Measurements from ENCODE around the gene IGIP.

Gene IGIP

DNA sequence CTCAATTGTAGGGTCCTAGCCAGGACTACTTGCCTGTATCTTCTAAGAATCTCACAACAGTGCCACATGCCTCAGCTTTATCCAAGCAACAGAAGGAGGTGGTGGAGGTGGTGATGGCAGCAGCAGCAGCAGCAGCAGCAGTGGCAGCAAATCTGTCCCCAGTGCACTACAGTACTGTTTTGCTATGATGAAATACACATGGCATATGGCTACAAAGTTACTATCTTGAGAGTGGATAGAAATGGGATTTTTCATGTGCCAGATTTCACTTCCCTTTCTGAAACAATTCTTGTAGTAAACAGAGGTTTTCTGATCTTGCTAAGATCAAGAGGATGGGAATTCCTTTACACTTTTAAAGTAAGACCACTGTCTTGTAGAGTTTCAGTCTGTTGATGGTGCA lies 41.2 kb downstream of the IGIP start:
- no peak for DNase-seq

DNA sequence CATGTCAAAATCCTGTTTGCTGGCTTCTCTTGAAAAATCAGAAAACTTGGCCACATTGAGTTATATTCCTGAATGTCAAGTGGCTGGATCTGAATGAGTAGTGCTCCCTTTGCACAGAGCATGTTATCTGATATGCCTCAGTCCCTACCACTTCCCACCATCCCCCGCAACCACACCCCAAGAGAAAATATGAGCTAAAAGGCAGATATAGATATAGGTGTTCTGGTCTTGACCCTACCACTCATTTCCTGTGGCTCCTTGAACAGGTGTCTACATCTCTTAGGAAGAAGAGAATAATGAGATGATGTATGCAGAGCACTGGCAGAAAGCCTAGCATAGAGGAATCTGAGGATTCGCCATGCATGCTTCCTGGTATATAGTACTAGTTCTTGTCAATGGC lies 42.6 kb downstream of the IGIP start:
- DNase-seq: no peak

DNA sequence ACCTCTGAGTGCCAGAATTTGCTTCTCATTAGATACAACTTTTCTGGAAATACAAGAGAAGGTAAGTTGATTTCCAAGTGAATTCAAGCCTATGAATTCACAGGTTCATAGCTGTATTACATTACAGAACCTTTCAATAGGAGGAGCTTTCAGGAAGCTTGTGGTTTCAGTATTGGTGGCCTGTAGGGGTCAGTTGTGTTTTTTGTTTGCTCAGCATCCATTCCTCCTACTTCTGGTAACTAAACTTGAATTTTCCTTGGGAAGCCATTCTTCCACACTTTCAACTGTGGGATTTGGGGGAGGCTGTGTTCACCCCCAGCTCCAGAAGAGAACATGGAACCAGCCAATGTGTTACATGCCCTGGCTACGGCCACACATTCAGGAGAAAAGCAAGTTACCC lies 43.7 kb downstream of the IGIP start:
- no peak for DNase-seq

GRCh38 chr5:140172483-140172882 lies 46.7 kb downstream of the IGIP start:
- DNase-seq: no peak

DNA sequence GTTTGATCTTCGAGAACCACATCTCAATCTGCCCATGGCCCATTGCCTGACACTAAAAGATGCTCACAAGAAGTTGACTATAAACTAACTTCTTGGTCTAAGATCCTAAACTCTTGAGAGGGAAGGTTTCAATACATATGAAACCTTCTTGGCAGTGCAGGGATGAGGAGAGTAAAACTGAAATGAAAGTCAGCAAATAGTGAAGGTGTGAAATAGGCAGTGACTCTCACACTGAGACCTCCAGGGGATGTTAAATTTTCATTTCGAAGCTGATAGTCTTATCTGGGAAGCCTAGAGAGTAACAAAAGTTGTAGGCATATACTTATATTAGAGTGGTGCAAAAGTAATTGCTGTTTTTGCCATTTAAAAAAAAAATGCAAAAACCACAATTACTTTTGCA lies 48.3 kb downstream of the IGIP start:
- no peak for DNase-seq

DNA sequence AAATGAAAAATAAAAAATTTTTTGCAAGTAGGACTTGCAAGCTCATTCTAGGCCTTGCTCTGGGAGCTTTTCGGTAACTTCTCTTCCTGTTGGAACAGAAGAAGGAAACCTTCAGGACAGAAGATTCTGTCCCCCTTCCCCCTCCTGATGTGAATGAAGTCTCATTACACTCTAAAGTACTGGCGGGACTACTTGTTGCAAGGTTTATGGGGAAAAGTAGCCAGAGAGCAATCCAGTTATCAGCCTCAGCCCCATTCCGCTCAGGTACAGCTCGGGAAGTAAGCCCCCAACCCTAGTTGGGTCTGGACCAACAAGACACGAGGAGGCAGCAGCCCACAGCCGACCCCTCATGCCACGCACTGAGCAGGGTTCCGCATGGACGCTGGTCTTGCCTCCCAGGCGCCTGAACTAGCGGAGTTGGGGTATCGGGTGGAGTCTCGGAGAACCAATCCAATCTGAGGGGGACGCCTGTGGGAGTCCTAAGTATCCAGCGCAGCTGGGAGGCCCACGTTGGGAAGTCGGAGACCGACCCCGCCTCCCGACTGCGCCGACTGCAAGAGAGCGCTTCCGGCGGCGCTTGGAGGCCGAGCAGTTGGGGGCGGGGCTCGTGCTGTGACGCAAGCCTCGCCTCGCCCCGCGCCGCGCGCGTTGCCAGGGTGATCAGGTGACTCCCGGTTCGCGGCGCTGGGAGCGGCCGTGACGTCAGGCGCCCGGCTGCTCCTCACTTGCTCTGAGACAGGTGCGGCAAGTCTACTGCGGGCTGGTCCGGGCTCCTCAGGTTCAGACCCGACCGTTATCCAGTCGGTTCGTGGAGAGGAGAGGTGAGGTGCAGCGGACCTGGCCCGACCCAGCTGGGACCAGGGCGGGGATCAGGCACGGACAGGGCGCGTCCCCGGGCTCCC lies 49.0 kb downstream of the IGIP start, which contains the start of gene CYSTM1:
CYSTM1 (plus strand) TSS at position 724 of the 902 bp plus-strand sequence. CDS start 19,278 bp downstream, outside the sequence.
- DNase-seq: peak; percentile 87

DNA sequence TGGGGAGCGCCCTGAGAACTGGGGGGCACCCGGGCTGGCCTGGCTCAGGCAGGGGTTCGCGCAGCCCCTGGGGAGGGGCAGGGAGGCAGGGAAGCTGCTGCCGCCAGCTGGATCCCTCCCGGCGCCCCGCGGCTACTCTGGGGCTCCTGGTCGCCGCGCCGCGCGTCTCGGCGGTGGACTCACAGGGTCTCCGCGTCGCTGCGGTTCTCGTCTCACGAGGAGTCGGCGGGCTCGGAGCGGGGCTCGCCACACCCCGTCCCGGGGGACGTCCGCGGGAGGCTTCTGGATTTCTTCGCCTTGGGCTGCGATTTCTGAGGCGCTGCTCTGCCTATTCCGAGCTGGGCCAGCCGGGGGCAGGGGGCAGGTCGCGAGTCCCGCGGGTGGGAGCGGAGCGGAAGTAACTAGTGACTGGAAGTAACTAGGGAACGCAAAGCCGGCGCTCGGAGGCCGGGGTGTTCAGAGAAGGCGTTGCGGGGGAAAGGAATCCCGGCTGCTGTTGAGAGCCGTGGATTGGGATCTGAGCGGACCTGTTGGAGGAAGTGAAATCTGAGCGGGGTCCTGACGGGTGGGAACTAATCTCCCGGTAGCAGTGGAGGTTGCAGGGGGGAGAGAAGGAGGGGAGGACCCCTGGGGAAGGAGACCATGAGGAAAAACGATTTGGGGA lies 49.8 kb downstream of the IGIP start:
- DNase-seq: peak; percentile 76

- DNase-seq: no peak
Measured at GRCh38 chr5:140176031-140176387, 50.3 kb downstream of the IGIP start.

- no peak for DNase-seq
Measured at GRCh38 chr5:140178086-140178410, 52.3 kb downstream of the IGIP start.

GRCh38 chr5:140178482-140179116 lies 52.9 kb downstream of the IGIP start:
- DNase-seq: no peak
